ENCODE data around the gene FMN1. TPM values are rescaled to one million over a fixed set of nuclear protein-coding genes. Genes with fewer than 3 reads are reported as not detected.

FMN1 gene
- total and polyA plus RNA-seq, 2 of the 8 experiments (the other 6 are each of a cell fraction or from before 2014, with no cell fraction given), result 0.27 to 3.7 TPM

DNA sequence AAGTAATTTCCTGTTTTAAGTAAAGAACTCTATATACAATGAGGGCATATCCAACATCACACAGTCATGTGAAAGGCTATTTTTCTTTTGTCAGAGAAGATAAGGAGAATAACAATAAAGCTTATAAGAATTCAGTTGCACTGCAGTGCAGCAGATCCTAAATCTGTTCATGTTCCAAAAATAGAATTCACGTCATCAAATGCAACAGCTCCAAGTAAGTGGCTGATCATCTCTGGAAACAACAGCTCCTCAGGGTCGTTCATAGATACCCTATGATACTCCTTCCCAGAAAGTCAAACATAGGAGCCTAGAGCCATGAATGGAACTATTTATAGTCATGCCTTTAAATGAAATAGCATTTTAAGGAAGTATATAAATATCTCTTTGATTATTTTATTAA, 100.2 kb downstream of the FMN1 start:
- Histone ChIP-seq H2AFZ (ENCODE audit: low read length) (no peak overlapping the region), H3K4me1 (replicated peaks in 1 of 4; ENCODE audit: control insufficient read depth in 3 of 4, insufficient read depth in 4 of 4, low read length in 3 of 4) (no peaks in the 10 kb centered on the region), H3K4me2 (ENCODE audit: insufficient read depth in 1 of 2, low read depth in 2 of 2, low read length in 2 of 2) (no peak overlapping the region), H3K4me3 (ENCODE audit: extremely low read depth in 1 of 4, insufficient read depth in 2 of 4, low read depth in 3 of 4, low read length in 4 of 4) (no peak overlapping the region), H4K5ac (ENCODE audit: insufficient read length, low read depth, low read length) (no peak overlapping the region), H3K14ac (ENCODE audit: insufficient read length) (no peak overlapping the region), H3K23ac (ENCODE audit: insufficient read length) (no peak overlapping the region), H3K9me3 (ENCODE audit: insufficient read depth in 2 of 2, low read depth in 1 of 2, low read length in 1 of 2) (no peaks in the 10 kb centered on the region), H2BK5ac (ENCODE audit: low read depth, low read length) (no peak overlapping the region), H3K56ac (replicated peaks; ENCODE audit: insufficient read length, low read depth, low read length) (no peak overlapping the region), H2BK15ac (ENCODE audit: low read length) (no peak overlapping the region), H3K79me2 (ENCODE audit: control insufficient read depth in 1 of 2, insufficient read depth in 2 of 2, low read length in 2 of 2) (no peaks in the 10 kb centered on the region), H4K91ac (replicated peaks; ENCODE audit: insufficient read length, low read length) (no peak overlapping the region), H3K18ac (ENCODE audit: extremely low read depth, low read length) (no peak overlapping the region), H3K9ac (replicated peaks in 1 of 4; ENCODE audit: extremely low read depth in 1 of 4, low read depth in 3 of 4, low read length in 3 of 4) (no peak overlapping the region), H3K23me2 (ENCODE audit: low read depth, low read length) (no peaks in the 10 kb centered on the region; the same call in 1 of the 2 replicates), H3K79me1 (ENCODE audit: low read depth, low read length) (no peaks in the 10 kb centered on the region), H2AK5ac (ENCODE audit: low read depth, low read length) (no peak overlapping the region), H2BK12ac (ENCODE audit: low read depth, low read length) (no peak overlapping the region), H3K27me3 (replicated peaks in 1 of 4; ENCODE audit: control insufficient read depth in 3 of 4, extremely low read depth in 1 of 4, insufficient read depth in 3 of 4, low read length in 3 of 4) (no peaks in the 10 kb centered on the region), H3K4ac (replicated peaks; ENCODE audit: insufficient read length, low read depth, low read length) (no peak overlapping the region), H2BK20ac (ENCODE audit: low read length) (no peak overlapping the region), H2BK120ac (replicated peaks; ENCODE audit: low read depth, low read length) (no peak overlapping the region), H3K36me3 (ENCODE audit: control insufficient read depth in 2 of 4, insufficient read depth in 4 of 4, low read length in 3 of 4) (no peaks in the 10 kb centered on the region), H3K27ac (ENCODE audit: low read depth, low read length) (no peak overlapping the region), H4K20me1 (replicated peaks in 1 of 2; ENCODE audit: control insufficient read depth in 1 of 2, insufficient read depth in 2 of 2, low read length in 2 of 2) (no peaks in the 10 kb centered on the region), H4K8ac (ENCODE audit: extremely low read depth, insufficient read depth, low read length) (no peak overlapping the region)
- ChIA-PET POLR2A (ENCODE audit: partially characterized antibody) (no interaction called here), CTCF (ENCODE audit: partially characterized antibody) (interaction anchor here (2.0 to 14.4 kb wide), 2 partner anchors 28 to 41 kb away, joined by 4 to 161 read pairs; no protein-coding TSS in a partner anchor)
- DNase-seq (ENCODE audit: low read depth in 1 of 2, low spot score in 2 of 2) (no peak), FAIRE-seq (no peak)
- WGBS, 2 experiments (ENCODE audit: extremely low coverage in 1 of 2, insufficient coverage in 1 of 2, insufficient read length in 1 of 2, insufficient replicate concordance in 2 of 2, low coverage in 1 of 2, low lambda C conversion rate in 2 of 2, missing lambda C conversion rate in 1 of 2), result 88% methylated on average over 2 of the region's 2 CpGs; no CpG with 5 or more reads in 1 of the 2 experiments
- TF ChIP-seq RAD21 (IDR thresholded peaks at IDR 0.05 in 1 of 2, conservative IDR thresholded peaks at IDR 0.05 in 1 of 2; ENCODE audit: low read depth in 2 of 2, low read length in 2 of 2), result no peak
